Right atrium auricular region (tissue), 2 donors: ENCODE results near the gene CDC45. TPM values are rescaled to one million over a fixed set of nuclear protein-coding genes. Genes with fewer than 3 reads are reported as not detected.

ENCODE experiments used
- DNase-seq: peaks from one replicate; pipeline ENCODE4 v3.0.0-alpha.2; 2019; ENCODE audit warnings: low spot score
- H3K27ac ChIP-seq, 2 donors: fragments of 200-600 bp; sonication (generic); 1 replicate in 1 of 2; 2 replicates in 1 of 2; pipeline ENCODE4 v1.5.1; 2016 to 2019
- H3K27me3 ChIP-seq, 2 donors: fragments of 200-600 bp; sonication (generic); one replicate each; pipeline versions ENCODE4 v1.5.1 to v1.6.0; 2017 to 2019
- H3K36me3 ChIP-seq: fragments of 200-600 bp; sonication (generic); one replicate; pipeline ENCODE4 v1.5.1; 2016
- H3K4me1 ChIP-seq, 2 donors: fragments of 200-600 bp; sonication (generic); one replicate each; pipeline versions ENCODE4 v1.5.1 to v1.6.0; 2017 to 2019
- H3K4me3 ChIP-seq, 2 donors: fragments of 200-600 bp; sonication (generic); 1 replicate in 1 of 2; 2 replicates in 1 of 2; pipeline ENCODE4 v1.5.1; 2017 to 2019; ENCODE audit warnings: mild to moderate bottlenecking in 1 of 2, moderate library complexity in 1 of 2
- H3K9me3 ChIP-seq, 2 donors: fragments of 200-600 bp; sonication (generic); one replicate each; pipeline ENCODE4 v1.5.1; 2019
- CTCF ChIP-seq, 2 donors: fragments of 200-600 bp; sonication (generic); IDR thresholded peaks; one replicate each; pipeline ENCODE4 v1.5.1; 2019; ENCODE audit warnings: antibody characterized with exemption in 2 of 2
- total RNA-seq, 2 donors: library from RNA; depleted of rRNA; stranded (reverse); fragments of >200 nt; gene quantifications; one replicate each; pipeline ENCODE4 v1.1.0, GENCODE V29; 2016

The CDC45 gene
- total RNA-seq, 2 donors from 2014 or later = 3.3 TPM; not detected in 1

- no peak overlapping the region for H3K4me3 ChIP-seq
- no peaks in the 10 kb centered on the region for H3K9me3 ChIP-seq
- DNase-seq = no peak
- no peaks in the 10 kb centered on the region for H3K4me1 ChIP-seq
- no peak overlapping the region for H3K27ac ChIP-seq
- no peak for TF ChIP-seq CTCF (IDR thresholded peaks at IDR 0.05)
- H3K27me3 ChIP-seq = no peaks in the 10 kb centered on the region
- H3K36me3 ChIP-seq = no peaks in the 10 kb centered on the region
These were observed 17.5 kb downstream of the CDC45 start for GRCh38 chr22:19497245-19497644.

- no peak for TF ChIP-seq CTCF (IDR thresholded peaks at IDR 0.05)
- no peaks in the 10 kb centered on the region for H3K4me1 ChIP-seq
- no peak overlapping the region for H3K27ac ChIP-seq
- no peak for DNase-seq
- H3K27me3 ChIP-seq = no peaks in the 10 kb centered on the region
- H3K36me3 ChIP-seq = no peaks in the 10 kb centered on the region
- H3K4me3 ChIP-seq = no peak overlapping the region
- no peaks in the 10 kb centered on the region for H3K9me3 ChIP-seq
These were observed 18.6 kb downstream of the CDC45 start for GRCh38 chr22:19498154-19498865.

- TF ChIP-seq CTCF (IDR thresholded peaks at IDR 0.05) = no peak
- Histone ChIP-seq H3K27ac (no peak overlapping the region), H3K27me3 (no peaks in the 10 kb centered on the region), H3K4me3 (no peak overlapping the region), H3K36me3 (no peaks in the 10 kb centered on the region), H3K4me1 (no peaks in the 10 kb centered on the region), H3K9me3 (no peaks in the 10 kb centered on the region)
- no peak for DNase-seq
These were observed 19.1 kb downstream of the CDC45 start for GRCh38 chr22:19498866-19499190.

- DNase-seq = no peak
- H3K4me3 ChIP-seq = no peak overlapping the region
- H3K4me1 ChIP-seq = no peaks in the 10 kb centered on the region
- no peak overlapping the region for H3K27ac ChIP-seq
- H3K9me3 ChIP-seq = no peaks in the 10 kb centered on the region
- no peaks in the 10 kb centered on the region for H3K27me3 ChIP-seq
- TF ChIP-seq CTCF (IDR thresholded peaks at IDR 0.05) = no peak
- H3K36me3 ChIP-seq = no peaks in the 10 kb centered on the region
These were observed 19.6 kb downstream of the CDC45 start for GRCh38 chr22:19499236-19499879.

- DNase-seq = no peak
These were observed 20.1 kb downstream of the CDC45 start for GRCh38 chr22:19499880-19500242.

More at GRCh38 chr22:19499880-19500242, 20.1 kb downstream of the CDC45 start:
- Histone ChIP-seq H3K27ac (no peak overlapping the region), H3K4me3 (no peak overlapping the region), H3K27me3 (no peaks in the 10 kb centered on the region), H3K4me1 (no peaks in the 10 kb centered on the region), H3K36me3 (no peaks in the 10 kb centered on the region), H3K9me3 (no peaks in the 10 kb centered on the region)
- no peak for TF ChIP-seq CTCF (IDR thresholded peaks at IDR 0.05)
